GM19099 (cell line): ENCODE measurements around the gene BOLA3.

Experiments used
- POLR2A ChIP-seq: IDR thresholded peaks from 3 replicates; pipeline ENCODE4 v1.6.1; 2011; ENCODE audit warnings: low read depth; ENCODE audit not compliant: insufficient read length; ENCODE audit errors: extremely low read depth

Gene BOLA3

GRCh38 chr2:74147727-74148456 is at the start of gene BOLA3:
Gene BOLA3 (minus strand): TSS chr2:74147912. CDS start chr2:74147874, 38 bp downstream.
- peak; percentile 91 for TF ChIP-seq POLR2A

- no peak for TF ChIP-seq POLR2A
Observed at GRCh38 chr2:74197049-74197448, 49.3 kb upstream of the BOLA3 start.

GRCh38 chr2:74194799-74195198 is 47.1 kb upstream of the BOLA3 start:
- no peak for TF ChIP-seq POLR2A

GRCh38 chr2:74191596-74192380 is 44.1 kb upstream of the BOLA3 start:
- TF ChIP-seq POLR2A = no peak

- TF ChIP-seq POLR2A = no peak
Observed at GRCh38 chr2:74188696-74189095, 41.0 kb upstream of the BOLA3 start.

- no peak for TF ChIP-seq POLR2A
Observed at GRCh38 chr2:74188018-74188601, 40.4 kb upstream of the BOLA3 start.

- TF ChIP-seq POLR2A = peak; percentile 43
Observed at GRCh38 chr2:74186038-74186437, 38.3 kb upstream of the BOLA3 start.

GRCh38 chr2:74183878-74184277 is 36.2 kb upstream of the BOLA3 start:
- TF ChIP-seq POLR2A = no peak

- peak; percentile 59 for TF ChIP-seq POLR2A
Observed at GRCh38 chr2:74181739-74182138, 34.0 kb upstream of the BOLA3 start.

GRCh38 chr2:74179063-74179865 is 31.6 kb upstream of the BOLA3 start:
- no peak for TF ChIP-seq POLR2A

GRCh38 chr2:74178211-74179062 is 30.7 kb upstream of the BOLA3 start, which contains the start of gene MOB1A:
Gene MOB1A (minus strand): TSS chr2:74178879. CDS start chr2:74178674, 205 bp downstream.
- peak; percentile 96 for TF ChIP-seq POLR2A

GRCh38 chr2:74177696-74178095 is 30.0 kb upstream of the BOLA3 start:
- TF ChIP-seq POLR2A = no peak

GRCh38 chr2:74174909-74175308 is 27.2 kb upstream of the BOLA3 start:
- peak; percentile 20 for TF ChIP-seq POLR2A

- TF ChIP-seq POLR2A = no peak
Observed at GRCh38 chr2:74168739-74169138, 21.0 kb upstream of the BOLA3 start.
